Lower leg skin (tissue), 4 donors: ENCODE data around the gene ITGAD. TPM values are rescaled to one million over a fixed set of nuclear protein-coding genes. Genes with fewer than 3 reads are reported as not detected.

Source experiments
- DNase-seq, 2 donors: peaks; one replicate each; pipeline ENCODE4 v3.0.0-alpha.2; 2019; ENCODE audit warnings: low spot score in 2 of 2
- H3K4me3 ChIP-seq: fragments of 200-600 bp; sonication (generic); 2 replicates; pipeline ENCODE4 v1.5.1; 2017; ENCODE audit warnings: mild to moderate bottlenecking, low read depth; ENCODE audit not compliant: poor library complexity, severe bottlenecking
- POLR2A ChIP-seq, 2 donors: fragments of 450-650 bp; IDR thresholded peaks; one replicate each; pipeline ENCODE4 v1.6.1; 2016 to 2017; ENCODE audit warnings: antibody characterized with exemption in 2 of 2, mild to moderate bottlenecking in 1 of 2, moderate library complexity in 1 of 2
- WGBS, 2 donors: methylation state at CpG; one replicate each; pipeline ENCODE4 v1.1.5; 2018; 5-methylcytosine and 5-hydroxymethylcytosine counted together
- intact Hi-C: fragments of 100-400 bp; cut with DNase I; formaldehyde crosslinking; loops from one replicate; pipeline ENCODE4 v1.15.0; 2023; ENCODE audit warnings: low total_unique reads
- total RNA-seq, 4 donors: library from RNA; depleted of rRNA; stranded (reverse); fragments of >200 nt; gene quantifications; one replicate each; pipeline ENCODE4 v1.1.0, GENCODE V29; 2016
- TF ChIP-seq, protein P1 (sequence below), 3 donors: fragments of 450-650 bp; IDR thresholded peaks; one replicate each; pipeline ENCODE4 v1.5.1; 2016; ENCODE audit warnings: antibody characterized with exemption in 3 of 3, mild to moderate bottlenecking in 3 of 3, moderate library complexity in 2 of 3

ITGAD gene
- total RNA-seq, 4 donors from 2014 or later: not detected

DNA sequence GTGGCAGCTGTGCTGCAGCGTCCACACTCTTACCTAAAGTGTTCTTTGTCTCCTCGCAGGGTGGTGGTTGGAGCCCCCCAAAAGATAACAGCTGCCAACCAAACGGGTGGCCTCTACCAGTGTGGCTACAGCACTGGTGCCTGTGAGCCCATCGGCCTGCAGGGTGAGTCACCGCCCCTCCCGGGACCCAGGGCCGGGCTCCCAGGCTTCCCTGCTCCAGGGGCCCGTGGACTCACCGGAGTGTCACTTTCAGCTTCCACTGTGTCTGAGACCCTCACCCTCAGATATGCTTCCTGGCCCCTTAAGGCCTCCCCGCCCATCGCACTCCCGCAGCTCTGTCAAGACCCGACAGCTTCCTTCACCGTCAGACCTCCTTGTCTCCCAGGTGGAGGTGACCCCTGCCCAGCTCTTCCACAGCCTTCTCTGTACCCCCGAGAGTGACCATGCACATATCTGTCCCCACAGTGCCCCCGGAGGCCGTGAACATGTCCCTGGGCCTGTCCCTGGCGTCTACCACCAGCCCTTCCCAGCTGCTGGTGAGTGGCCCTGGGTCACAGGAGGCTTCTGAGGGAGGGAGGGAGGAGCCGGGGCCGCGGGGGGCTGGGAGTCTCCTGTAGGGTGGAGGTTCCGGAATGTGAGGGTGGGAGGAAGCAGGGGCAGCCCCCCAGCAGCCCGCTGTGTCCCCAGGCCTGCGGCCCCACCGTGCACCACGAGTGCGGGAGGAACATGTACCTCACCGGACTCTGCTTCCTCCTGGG lies 36.4 kb upstream of the ITGAD start:
- no peak for DNase-seq
- H3K4me3 ChIP-seq: no peak overlapping the region
- TF ChIP-seq POLR2A (IDR thresholded peaks at IDR 0.05): no peak
- TF ChIP-seq, protein P1, sequence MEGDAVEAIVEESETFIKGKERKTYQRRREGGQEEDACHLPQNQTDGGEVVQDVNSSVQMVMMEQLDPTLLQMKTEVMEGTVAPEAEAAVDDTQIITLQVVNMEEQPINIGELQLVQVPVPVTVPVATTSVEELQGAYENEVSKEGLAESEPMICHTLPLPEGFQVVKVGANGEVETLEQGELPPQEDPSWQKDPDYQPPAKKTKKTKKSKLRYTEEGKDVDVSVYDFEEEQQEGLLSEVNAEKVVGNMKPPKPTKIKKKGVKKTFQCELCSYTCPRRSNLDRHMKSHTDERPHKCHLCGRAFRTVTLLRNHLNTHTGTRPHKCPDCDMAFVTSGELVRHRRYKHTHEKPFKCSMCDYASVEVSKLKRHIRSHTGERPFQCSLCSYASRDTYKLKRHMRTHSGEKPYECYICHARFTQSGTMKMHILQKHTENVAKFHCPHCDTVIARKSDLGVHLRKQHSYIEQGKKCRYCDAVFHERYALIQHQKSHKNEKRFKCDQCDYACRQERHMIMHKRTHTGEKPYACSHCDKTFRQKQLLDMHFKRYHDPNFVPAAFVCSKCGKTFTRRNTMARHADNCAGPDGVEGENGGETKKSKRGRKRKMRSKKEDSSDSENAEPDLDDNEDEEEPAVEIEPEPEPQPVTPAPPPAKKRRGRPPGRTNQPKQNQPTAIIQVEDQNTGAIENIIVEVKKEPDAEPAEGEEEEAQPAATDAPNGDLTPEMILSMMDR (IDR thresholded peaks at IDR 0.05): no peak
- intact Hi-C loops: no loop called here
- 66 to 70% methylated on average over 26 to 28 of the region's 28 CpGs for WGBS, 2 donors

DNA sequence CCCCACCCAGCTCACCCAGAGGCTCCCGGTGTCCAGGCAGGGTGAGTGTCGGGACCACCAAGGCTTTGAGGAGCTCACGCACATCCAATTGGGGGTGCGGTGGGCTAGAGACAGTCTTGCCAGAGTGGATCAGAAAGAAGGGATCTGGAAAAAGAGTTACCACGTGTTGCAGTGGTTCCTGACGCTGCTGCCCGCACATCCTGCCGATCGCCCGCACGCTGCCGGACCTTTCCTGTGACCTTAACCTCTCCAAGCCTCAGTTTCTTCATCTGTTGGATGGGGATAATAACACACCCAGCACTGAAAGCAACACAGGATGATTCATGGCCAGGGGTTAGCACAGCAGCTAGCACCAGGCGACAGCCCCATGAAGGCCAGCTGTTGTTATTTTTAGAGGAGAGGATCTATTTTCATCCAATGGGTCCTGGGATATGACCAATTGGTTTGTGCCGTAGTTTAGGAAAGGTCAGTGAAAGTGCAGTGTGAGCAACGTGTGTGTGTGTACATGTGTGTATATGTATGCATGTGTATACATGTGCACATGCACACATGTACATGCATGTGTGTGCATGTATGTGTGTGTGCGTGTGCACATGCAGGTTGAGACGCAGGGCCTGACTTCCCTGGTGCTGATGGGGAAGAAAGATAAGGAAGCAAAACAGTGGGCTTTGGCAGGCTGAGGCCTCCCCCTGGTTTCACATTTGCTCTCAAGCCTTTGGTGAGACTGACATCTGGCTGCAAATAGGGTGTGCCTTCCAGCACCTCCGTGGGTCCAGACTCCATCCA lies 35.6 kb upstream of the ITGAD start:
- TF ChIP-seq, protein P1 (IDR thresholded peaks at IDR 0.05): no peak
- TF ChIP-seq POLR2A (IDR thresholded peaks at IDR 0.05): no peak
- H3K4me3 ChIP-seq: no peak overlapping the region
- WGBS, 2 donors: 72 to 74% methylated on average over 17 to 18 of the region's 18 CpGs
- no peak for DNase-seq
- intact Hi-C loops: no loop called here

DNA sequence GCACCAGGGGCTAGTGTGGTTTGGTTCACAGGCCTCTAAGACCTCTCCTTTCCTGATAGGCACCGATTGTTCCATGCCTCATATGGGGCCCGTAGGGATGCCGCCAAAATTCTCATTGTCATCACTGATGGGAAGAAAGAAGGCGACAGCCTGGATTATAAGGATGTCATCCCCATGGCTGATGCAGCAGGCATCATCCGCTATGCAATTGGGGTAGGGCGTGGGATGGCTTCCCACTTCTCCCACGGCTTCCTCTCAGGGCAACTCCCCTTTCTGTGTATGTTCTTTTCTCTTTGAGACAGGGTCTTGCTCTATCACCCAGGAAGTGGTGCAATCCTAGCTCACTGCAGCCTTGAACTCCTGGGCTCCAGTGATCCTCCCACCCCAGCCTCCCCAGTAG lies 32.9 kb upstream of the ITGAD start:
- WGBS, 2 donors: 75 to 79% methylated on average over 7 of the region's 7 CpGs
- TF ChIP-seq, protein P1 (IDR thresholded peaks at IDR 0.05): no peak
- no peak for TF ChIP-seq POLR2A (IDR thresholded peaks at IDR 0.05)
- DNase-seq: no peak
- H3K4me3 ChIP-seq: no peak overlapping the region
- intact Hi-C loops: no loop called here

DNA sequence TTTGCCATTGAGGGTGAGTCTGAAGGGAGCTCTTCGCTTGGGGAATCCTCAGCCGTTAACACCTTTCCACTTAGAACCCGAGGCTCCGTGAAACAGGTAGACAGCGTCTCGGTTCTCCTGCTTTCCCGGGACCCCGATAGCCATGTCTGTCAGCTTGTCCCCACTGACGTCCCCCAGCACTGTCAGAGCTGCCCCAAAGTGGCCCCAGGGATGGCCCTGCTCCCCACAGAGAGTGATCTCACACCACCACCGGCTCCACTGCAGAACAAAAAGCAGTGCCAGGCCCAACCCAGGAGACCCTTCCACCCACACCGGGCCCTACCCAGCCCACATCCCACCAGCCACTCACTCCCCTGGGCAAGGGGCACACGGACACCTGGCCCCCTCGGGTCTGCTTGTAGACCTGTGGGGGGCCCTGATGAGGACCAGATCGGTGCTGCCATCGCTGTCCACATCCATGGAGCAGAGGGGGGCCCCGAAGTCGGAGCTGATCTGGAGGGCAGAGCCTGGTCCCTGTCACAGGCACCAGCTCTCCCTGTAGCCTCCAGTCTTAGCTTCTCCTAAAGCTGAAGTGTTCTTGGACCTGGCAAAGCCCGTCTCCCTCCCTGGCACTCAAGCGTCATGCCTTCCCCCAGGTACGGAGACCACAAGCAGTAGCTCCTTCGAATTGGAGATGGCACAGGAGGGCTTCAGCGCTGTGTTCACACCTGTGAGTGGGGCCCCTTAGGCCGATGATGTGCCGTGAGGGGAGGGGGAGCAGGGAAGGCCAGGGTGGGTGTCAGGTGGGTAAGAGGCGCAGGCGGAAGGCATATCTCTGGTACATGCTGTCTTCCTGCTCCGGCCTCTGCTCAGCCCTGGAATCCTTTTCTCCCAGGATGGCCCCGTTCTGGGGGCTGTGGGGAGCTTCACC lies 31.7 kb upstream of the ITGAD start:
- DNase-seq: no peak
- intact Hi-C loops: no loop called here
- WGBS, 2 donors: 80 to 83% methylated on average over 21 to 28 of the region's 28 CpGs
- no peak overlapping the region for H3K4me3 ChIP-seq
- TF ChIP-seq, protein P1 (IDR thresholded peaks at IDR 0.05): no peak
- no peak for TF ChIP-seq POLR2A (IDR thresholded peaks at IDR 0.05)

DNA sequence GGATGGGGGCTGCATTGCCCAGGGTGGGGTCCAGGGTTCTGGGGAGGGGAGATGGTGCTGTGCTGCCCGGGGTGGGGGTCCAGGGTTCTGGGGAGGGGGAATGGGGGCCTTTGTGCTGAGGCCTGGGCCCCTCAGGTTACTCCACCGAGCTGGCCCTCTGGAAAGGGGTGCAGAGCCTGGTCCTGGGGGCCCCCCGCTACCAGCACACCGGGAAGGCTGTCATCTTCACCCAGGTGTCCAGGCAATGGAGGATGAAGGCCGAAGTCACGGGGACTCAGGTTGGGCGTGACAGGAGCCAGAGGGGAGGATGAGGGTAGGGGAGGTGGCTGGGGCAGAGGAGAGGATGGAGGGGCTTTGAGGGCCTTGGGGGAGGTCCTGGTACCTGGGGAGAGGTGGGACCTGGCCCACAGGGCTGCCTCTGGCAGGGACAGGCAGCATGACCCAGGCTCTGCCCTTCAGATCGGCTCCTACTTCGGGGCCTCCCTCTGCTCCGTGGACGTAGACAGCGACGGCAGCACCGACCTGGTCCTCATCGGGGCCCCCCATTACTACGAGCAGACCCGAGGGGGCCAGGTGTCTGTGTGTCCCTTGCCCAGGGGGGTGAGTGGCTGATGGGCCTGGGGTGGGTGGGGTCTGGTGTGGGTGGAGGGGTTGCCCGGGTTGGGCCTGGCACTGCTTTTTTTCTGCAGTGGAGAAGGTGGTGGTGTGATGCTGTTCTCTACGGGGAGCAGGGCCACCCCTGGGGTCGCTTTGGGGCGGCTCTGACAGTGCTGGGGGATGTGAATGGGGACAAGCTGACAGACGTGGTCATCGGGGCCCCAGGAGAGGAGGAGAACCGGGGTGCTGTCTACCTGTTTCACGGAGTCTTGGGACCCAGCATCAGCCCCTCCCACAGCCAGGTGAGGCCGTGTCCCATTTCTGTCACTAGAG lies 30.4 kb upstream of the ITGAD start:
- DNase-seq: no peak
- WGBS, 2 donors: 83% methylated on average over 18 to 26 of the region's 26 CpGs
- no peak overlapping the region for H3K4me3 ChIP-seq
- TF ChIP-seq, protein P1 (IDR thresholded peaks at IDR 0.05): no peak
- no peak for TF ChIP-seq POLR2A (IDR thresholded peaks at IDR 0.05)
- intact Hi-C loops: no loop called here
